A549 (cell line): ENCODE results near the gene NBEAL1.

Experiments used
- FOSL2 ChIP-seq, 2 experiments: fragments of 450-650 bp in 1 of 2; fragments of >200 bp in 1 of 2; sonication (Bioruptor Twin) in 1 of 2; formaldehyde crosslinking; IDR thresholded peaks; 2 replicates each; pipeline versions ENCODE4 v1.5.0 to v1.6.1; 2016 to 2020; ENCODE audit warnings: mild to moderate bottlenecking in 1 of 2, moderate library complexity in 1 of 2
- HOXA7 ChIP-seq: fragments of 250-450 bp; sonication (Bioruptor Pico); IDR thresholded peaks from 2 replicates; pipeline ENCODE4 v1.5.0; 2020; ENCODE audit warnings: mild to moderate bottlenecking, moderate library complexity
- KDM1A ChIP-seq: fragments of 200-600 bp; sonication (generic); IDR thresholded peaks from 2 replicates; pipeline ENCODE4 v1.6.1; 2016; ENCODE audit warnings: low read depth, mild to moderate bottlenecking
- MAFK ChIP-seq: fragments of 450-650 bp; IDR thresholded peaks from 2 replicates; pipeline ENCODE4 v1.6.1; 2014; ENCODE audit not compliant: partially characterized antibody
- MAZ ChIP-seq: fragments of 150-350 bp; IDR thresholded peaks from 2 replicates; pipeline ENCODE4 v1.6.1; 2014; ENCODE audit warnings: antibody characterized with exemption, low read depth, low read length, borderline replicate concordance
- POLR2A ChIP-seq: IDR thresholded peaks from 2 replicates; pipeline ENCODE4 v1.6.1; 2012; ENCODE audit warnings: mild to moderate bottlenecking, low read length
- REST ChIP-seq: fragments of 200-600 bp; sonication (generic); IDR thresholded peaks from 2 replicates; pipeline ENCODE4 v1.6.1; 2016; ENCODE audit warnings: antibody characterized with exemption, mild to moderate bottlenecking, moderate library complexity
- TF ChIP-seq, protein P1 (sequence below): fragments of >200 bp; sonication (Bioruptor Twin); formaldehyde crosslinking; IDR thresholded peaks from 3 replicates; pipeline ENCODE4 v1.5.1; 2016

GRCh38 chr2:203016716-203017115 is 2.0 kb downstream of the NBEAL1 start:
- TF ChIP-seq HOXA7, result no peak
- TF ChIP-seq, protein P1, sequence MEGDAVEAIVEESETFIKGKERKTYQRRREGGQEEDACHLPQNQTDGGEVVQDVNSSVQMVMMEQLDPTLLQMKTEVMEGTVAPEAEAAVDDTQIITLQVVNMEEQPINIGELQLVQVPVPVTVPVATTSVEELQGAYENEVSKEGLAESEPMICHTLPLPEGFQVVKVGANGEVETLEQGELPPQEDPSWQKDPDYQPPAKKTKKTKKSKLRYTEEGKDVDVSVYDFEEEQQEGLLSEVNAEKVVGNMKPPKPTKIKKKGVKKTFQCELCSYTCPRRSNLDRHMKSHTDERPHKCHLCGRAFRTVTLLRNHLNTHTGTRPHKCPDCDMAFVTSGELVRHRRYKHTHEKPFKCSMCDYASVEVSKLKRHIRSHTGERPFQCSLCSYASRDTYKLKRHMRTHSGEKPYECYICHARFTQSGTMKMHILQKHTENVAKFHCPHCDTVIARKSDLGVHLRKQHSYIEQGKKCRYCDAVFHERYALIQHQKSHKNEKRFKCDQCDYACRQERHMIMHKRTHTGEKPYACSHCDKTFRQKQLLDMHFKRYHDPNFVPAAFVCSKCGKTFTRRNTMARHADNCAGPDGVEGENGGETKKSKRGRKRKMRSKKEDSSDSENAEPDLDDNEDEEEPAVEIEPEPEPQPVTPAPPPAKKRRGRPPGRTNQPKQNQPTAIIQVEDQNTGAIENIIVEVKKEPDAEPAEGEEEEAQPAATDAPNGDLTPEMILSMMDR, result no peak
- no peak for TF ChIP-seq KDM1A
- TF ChIP-seq POLR2A, result no peak
- no peak for TF ChIP-seq FOSL2 (IDR thresholded peaks at IDR 0.05)
- no peak for TF ChIP-seq FOSL2 (CRISPR knock-in tag; IDR thresholded peaks at IDR 0.05)
- no peak for TF ChIP-seq MAFK
- TF ChIP-seq REST, result no peak
- TF ChIP-seq MAZ, result no peak
